NCI-H2196 (cell line): Measurements from ENCODE around the gene APOBEC3A.
"Not testable (repeated sequence)": the region's sequence is repeated elsewhere in the genome, so short reads cannot be mapped to it uniquely, and the experiment has no call there.

Experiments used
- DNase-seq: peaks from one replicate; lab custom pipeline; 2025; ENCODE audit not compliant: unreplicated experiment; lab: John Stamatoyannopoulos, UW

The APOBEC3A gene

DNA sequence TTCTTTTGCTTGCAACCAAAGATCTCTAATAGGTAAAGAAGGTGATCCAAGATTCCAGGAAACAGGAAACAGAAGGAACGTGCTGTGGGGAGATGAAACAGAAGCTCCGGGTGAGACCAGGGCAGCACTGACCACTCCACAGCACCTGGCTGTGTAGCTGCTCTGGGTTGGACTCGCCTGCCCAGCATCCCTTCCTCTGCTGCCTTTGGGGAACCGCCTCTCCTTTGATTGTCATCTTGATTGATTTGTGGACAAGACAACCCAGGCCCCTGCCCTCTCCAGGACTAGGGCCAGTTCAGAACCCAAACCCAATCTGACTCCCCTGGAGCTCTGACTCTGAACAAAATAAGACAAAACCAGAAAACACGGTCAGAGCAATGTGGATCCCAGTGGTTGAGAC is 14.7 kb upstream of the APOBEC3A start:
- no peak for DNase-seq

DNA sequence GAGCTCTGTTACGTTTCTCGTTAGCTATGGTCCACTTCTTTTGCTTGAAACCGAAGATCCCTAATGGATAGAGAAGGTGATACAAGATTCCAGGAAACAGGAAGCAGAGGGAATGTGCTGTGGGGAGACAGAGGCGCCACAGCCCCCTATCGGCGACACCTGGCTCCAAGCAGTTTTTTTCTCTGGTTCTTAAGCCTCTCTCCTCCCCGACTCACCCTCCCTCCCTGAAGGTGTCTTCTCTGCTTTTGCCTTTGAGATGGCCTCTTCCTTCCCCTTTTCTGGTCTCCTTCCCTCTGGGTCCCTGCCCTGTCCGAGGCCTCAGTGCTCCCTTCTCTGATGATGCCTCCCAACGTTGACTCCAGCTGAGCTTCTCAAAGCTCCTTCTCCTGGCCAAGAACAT is 14.2 kb upstream of the APOBEC3A start:
- no peak for DNase-seq

DNA sequence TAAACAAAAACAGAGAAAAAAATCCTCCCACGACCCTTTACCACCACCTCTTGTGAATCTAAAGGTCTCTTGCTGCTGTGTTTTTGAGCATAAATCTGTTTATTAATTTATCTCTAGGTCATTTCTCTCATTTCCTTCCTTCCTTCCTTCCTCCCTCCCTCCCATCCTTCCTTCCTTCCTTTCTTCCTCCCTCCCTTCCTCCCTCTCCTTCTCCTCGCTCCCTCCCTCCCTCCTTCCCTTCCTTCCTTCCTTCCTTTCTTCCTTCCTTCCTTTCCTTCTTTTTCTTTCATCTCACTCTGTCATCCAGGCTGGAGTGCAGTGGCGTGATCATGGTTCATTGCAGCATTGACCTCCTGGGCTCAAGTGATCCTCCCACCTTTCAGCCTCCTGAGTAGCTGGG is 13.5 kb upstream of the APOBEC3A start:
- no peak for DNase-seq

DNA sequence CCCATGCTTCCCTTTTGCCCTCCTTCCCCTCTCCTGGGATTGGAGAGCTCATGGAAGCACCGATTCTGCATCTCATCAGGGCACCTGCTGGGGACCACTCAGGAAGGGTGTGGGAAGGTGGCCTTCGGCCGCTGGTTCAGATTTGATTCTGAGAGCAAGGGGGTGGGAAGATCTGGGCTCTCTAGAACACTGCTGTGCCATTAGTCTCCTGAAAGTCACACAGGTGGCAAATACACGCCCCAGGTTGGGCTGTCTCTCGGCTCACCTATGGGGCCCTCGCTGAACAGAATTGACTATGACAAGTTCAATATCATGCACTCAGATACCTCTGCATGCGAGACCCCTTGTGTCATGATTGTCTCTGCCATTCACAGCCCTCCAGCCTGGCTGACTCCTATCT is 12.8 kb upstream of the APOBEC3A start:
- DNase-seq = no peak

DNA sequence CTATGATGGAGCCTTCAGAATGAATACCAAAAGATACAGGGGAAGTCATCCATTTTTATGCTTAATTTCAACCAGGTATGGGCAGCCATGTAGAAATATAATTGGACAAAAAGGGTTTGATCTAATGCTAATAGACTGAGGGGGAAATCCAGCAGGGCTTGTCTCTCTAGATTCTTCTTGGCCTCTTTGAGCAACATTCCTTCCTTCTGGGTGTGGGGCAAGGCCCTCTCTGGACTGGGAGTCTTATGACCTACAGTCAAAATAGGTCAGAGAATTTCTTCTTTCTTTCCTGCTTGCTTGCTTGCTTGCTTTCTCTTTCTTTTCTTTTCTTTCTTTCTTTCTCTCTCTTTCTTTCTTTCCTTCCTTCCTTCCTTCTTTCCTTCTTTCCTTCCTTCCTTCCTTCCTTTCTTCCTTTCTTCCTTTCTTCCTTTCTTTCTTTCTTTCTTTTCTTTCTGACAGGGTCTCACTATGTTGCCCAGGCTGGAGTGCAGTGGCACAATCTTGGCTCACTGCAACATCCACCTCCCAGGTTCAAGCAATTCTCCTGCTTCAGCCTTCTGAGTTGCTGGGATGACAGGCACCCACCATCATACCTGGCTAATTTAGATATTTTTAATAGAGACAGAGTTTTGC is 11.6 kb upstream of the APOBEC3A start:
- not testable (repeated sequence) for DNase-seq

DNA sequence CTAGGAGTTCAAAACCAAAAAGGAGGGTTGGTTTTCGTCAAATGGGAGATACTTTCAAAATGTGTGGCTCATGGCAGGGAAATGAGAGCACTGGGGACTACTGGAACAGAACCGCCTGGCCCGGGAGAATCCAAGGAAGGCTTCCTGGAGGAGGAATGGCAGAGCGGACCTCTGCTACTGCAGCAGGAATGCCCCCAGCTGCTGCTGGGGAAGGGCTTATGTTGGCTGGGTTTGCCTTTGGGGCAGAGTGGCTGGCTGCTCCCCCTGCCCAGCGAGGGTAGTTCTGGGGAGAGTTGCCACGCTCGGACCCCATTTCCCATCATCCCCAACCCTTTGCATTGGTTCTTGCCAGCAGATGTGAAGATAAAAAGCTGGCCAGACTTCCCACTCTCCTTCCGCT is 10.6 kb upstream of the APOBEC3A start:
- DNase-seq = no peak

DNA sequence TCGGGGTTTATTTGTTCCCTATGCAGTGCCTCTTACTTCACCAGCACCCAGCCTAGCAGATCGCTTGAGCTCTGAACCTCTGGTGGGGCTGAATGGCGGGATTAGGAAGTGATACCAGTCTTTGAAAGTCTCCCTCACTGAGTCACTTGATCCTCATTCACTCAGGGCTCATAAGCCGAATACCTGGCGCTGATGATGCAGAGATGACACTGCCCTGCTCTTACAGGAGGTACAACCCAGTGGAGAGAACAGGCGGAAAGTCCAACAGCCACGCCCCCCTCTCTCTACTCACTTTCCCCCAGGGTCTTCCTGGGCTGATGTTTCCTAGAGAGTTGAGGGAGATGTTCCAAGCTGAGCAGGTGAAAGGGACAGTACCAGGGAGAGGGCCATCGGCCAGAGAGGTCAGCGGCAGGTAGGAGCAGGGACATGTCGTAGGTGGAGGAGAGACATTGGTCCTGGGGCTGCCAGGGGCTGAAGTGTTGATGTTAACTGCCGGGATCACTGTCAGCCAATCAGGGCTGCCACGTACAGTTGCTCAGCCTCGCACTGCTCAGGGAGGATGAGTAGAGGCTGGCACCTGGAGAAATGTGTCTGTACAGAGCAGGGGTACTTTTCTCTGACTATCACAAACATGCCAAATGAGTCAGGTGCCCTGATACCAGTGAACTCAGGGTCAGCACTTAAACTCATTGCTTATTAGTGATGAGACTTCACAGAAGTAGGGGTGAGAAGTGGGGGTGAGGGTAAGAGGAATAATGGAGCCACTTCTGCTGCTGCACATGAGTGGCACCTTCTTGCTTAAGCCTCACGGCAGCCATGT is 9.9 kb upstream of the APOBEC3A start:
- DNase-seq = no peak

DNA sequence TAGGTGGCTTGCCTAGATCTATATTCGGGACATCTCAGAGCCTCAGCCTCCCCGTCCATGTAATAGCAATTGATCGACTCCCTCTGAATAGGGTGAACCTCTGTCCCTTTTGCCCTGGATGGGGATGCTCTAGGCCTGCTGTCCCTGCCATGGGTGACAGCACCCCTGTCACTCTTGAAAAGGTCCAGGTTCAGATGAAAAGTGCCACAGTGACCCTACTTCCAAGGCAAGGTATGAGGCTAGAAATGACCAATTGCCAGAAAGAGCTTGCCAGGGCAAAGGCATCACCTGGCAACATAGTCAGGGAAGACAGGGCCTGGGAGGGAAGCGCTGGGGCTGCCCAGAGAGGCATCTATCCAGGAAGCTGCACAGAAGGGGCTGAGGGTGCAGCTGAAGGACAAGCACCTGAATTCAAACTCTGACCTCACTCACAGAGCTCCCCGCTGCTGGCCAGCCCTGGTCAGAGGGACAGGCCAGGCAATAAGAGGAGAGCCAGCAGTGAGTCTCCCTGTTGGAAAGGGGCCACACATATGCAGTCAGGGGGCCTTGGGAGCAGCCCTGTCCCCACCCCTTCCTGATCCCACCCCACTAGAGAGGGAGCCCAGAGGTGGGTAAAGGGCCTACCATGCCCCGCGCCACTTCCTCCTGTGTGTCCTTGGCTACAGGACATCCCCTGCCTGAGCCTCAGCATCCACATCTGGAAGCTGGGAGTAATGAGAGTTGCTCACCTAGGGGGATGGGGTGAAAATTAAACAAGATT is 9.0 kb upstream of the APOBEC3A start:
- DNase-seq = no peak

DNA sequence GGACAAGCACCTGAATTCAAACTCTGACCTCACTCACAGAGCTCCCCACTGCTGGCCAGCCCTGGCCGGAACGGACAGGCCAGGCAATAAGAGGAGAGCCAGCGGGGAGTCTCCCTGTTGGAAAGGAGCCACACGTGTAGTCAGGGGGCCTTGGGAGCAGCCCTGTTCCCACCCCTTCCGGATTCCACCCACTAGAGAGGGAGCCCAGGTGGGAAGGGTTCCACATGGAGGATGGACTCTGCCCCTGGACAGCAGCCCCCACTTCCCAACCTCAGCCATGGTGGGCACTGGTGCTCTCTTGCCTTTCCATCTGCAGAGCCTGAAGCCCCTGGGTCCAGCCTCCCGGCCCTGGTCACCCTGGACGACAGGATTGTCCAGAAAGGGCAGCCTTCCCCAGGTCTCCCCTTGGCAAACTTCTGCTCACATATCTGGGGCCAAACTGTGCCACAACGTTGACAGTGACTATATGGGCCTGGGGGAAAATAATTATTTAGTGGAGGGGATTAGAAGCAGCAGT is 7.5 kb upstream of the APOBEC3A start:
- no peak for DNase-seq

DNA sequence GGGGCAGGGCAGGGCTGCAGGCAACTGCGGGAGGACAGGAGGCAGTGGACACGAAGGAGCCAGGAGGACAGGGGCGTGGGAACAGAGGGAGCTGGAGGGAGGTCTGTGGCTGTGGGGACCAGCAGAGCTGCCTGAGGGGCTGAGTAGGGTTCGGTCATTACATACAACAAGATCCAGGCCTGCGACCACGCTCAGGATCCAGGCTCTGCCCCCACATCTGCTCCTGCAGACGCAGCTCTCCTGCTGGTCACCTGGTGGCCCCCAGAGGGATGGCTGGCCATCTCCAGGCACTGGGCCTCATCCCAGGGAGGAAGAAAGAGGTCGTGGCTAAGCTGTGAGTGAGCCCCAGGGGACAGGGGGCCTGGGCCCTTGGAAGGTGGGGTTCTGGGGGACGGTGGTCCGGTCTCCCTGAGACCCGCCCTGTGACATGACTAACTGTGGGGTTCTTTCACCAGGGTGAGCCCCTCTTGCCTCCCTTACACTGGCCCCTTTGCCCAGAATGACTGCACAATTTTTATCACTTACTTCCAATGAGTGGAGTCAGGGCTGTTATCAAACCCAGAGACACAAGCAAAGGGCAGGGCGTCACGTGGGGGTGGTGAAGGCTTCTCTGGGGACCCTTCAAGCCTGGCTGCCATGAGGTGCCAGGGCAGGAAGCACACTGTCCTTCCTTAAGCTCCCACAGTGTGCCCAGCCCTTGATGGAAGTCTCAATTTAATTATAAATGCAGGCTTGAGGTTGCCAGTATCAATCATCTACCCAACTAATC is 6.7 kb upstream of the APOBEC3A start:
- DNase-seq = no peak

DNA sequence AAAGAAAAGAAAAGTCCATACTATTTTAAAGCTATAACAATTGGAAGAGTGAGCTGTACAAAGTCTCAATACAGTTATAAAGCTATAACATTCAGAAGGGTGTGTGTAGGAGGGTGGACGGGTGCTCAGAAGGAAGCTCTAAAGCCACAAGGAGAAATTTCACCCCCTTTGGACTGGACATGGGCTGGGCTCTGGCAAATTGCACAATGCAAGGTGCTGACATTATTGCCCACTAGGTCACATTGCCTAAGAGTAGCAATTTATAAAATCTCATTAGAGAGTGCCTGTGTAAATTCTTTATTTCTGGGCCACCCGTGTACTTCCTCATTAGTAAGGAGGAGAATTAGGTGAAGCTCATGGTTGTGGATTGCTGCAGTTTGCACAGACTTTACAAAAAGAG is 5.7 kb upstream of the APOBEC3A start:
- DNase-seq = no peak

DNA sequence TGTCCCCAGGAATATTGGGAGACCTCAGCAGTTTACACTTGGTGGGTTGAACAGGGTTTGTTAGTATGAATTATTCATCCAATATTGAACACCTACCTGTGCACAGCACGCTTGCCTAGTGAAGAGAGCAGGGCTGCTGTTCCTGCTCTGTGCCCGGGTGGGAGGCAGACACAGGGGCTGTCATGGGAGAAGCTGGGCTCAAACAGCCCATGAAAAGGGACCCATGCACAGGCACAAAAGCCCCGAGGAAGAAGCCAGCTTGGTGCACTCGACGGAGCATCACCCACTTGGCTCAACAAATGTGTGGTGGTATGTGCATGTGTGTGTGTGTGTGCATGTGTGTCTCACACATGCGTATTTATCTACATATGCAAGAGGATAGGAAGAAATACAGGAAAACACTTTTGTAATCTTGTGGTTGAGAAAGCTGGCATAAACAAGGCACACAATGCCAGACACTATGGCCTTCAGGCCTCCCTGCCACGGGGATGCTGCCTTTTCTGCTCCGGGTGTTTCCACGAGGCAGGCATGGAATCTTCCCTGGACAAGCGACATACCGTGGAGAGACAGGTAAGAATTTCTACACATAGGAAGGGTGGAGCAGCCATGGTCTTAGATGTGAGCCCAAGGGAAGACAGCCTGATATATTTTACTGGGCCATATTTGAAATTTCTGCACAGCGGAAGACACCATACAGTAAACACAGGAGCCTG is 5.0 kb upstream of the APOBEC3A start:
- DNase-seq = no peak

DNA sequence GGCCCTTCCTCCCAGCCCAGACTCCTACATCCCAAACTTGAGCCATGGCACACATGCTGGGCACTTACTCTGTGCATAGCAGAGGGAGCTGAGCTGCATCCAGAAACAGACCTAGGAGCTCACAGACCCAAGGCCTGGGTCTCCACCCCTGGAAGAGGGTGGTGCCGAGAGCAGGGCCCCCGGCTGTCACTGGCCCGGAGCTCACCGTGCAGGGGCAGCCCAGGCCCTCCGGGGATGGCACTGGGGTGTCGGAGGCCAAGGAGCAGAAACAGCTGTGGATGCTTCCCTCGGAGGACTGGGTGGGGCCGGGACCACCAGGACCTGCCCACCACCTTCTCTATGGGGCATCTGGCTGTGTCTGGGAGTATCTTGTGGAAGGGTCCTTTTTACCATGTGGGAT is 4.3 kb upstream of the APOBEC3A start:
- no peak for DNase-seq

DNA sequence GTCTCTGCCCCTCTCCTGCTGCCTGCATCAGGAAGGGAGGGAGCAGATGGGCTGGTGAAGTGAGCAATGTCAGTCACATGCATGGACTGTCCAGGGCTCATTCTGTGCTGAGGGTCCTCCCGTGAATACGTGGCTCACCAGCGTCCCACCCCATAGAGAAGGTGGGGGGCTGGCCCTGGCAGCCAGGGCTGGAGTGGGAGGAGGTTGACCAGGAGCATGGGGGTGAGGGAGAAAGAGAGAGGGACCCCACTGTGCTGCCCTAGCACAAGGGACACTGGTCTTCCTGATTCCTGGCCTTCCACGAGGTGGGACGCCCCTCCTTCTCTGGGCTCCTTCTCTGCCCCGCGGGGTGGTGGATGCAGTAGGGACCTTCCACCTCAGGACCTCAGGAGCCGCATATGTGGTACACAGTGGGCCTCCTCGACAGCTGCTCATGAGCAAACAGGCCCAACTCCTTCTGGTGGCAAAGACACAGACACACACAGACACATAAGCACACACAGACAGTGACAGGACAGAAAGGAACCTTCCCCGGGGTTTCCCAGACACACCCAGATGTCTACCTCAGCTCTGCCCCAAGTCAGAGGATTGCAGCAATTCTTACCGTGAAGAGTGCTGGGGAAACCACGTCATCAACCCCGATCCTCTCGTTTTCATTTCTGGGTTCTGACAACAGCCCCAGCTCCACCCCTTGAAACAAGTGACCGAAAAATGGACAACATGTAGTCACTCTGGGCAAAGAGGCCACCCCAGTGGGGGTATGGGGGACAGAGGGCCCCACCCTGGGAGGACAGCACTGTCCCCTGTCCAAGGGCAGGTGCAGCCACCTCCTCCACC is 3.6 kb upstream of the APOBEC3A start:
- no peak for DNase-seq

DNA sequence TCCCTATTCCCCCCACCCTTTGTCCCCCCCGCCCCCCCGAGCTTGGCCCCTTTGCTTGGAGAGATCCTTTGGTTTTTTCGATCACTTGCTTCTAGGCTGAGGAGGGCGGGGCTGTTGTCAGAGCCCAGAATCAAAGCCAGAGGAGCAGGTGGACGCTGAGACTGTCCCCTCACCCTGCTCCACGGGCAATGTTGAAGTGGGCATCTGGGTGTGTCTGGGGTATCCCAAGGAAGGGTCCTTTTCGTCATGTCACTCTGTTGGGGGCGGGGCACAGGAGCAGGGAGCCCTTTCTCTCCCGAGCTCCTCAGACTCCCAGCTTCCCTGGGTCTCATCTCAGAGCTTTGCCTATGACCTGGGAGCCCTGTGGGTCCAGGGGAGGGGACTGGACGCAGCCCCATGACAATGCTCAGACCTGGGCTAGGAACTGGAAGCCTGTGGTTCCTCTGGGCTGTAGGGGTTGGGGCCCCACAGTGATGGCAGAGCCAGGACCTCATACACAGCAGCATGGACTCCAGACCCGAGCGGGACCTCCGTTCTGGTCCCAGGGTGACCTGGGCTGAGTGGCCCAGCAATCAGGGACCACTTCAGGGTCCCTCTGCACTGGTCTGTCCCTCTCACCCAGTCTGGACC is 2.9 kb upstream of the APOBEC3A start:
- no peak for DNase-seq

DNA sequence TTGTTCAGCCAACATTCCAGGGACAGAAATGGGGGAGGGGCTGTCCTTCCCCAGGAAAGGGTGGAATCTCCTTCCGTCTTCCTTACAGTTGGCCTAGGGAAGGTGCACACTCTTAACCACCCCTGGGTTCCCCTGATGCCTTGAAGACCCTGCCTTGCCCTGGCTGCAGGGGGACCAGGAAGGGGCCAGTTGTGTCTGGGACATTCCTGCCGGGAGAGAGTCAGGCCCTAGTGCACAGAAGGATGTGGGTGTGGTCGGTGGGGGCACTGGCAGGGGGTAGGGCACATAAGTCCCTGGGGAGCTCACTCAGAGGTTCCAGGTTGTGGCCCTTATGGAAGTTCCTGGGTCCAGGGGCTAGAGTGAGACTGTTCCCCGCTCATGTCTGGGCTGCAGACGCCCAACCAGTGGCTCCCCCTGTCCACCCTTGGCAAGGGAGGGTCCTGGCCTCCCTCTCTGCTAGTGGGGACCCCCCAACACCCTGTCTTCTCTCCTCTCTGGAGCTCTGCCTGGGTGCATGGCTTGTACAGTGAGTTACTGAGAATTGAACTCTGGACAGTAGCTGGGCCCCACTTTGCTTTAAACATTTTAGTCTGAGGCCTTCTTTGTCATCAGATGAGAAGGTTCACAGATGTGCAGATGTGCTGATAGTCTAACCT is 2.0 kb upstream of the APOBEC3A start:
- DNase-seq = no peak

DNA sequence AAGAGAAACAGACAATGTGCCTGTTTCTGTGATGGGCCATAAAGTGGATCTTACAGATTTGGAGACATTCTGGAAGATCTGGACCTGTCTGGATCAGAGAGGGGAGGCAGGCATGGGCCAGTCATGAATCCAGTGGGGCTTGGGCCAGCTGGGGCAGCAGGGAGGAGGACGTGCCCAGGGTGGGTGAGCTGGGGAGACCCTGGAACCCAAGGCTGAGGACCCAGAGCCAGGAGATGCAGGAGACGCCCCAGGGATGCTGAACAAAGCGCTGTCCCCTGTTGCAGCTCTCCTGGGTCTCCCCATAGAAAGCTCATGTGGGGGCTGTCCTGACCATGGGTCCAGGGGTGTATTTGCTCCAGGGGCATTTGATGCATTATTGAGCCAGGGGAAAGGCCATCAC is 1.5 kb upstream of the APOBEC3A start:
- no peak for DNase-seq

DNA sequence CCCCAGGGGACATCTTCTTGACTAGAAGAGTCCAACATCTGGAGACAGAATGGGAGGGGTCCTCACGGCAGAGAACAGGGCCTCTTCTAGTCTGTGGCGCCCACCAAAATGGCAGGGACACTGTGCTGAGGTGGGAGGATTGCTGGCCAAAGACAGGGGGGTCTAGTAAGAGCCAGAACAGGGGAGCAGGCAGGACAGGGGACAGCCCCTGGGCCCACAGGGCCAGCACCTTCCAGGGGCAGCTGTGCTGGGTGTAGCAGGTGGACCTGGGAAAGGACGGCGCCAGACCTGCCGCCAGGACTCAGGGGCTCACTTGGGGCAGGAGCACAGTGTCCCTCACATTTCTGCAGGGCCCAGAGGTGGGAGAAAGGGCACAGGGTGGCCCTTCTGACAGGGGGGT is 858 bp upstream of the APOBEC3A start:
- DNase-seq = no peak
